SU-DHL-6 (cell line): ENCODE data around the gene MICAL3.

Experiments used
- EZH2phosphoT487 ChIP-seq: fragments of 200-600 bp; sonication (generic), shearing (Covaris generic); conservative IDR thresholded peaks from 2 replicates; pipeline ENCODE4 v1.6.1; 2018; ENCODE audit warnings: mild to moderate bottlenecking, antibody characterized with exemption, low read length, moderate library complexity, mixed read lengths
- TF ChIP-seq, protein P1 (sequence below): fragments of 200-600 bp; sonication (generic); IDR thresholded peaks from one replicate; pipeline ENCODE4 v1.5.1; 2017; ENCODE audit warnings: antibody characterized with exemption, mild to moderate bottlenecking, low read length, moderate library complexity; ENCODE audit not compliant: insufficient read depth, poor library complexity, severe bottlenecking

DNA sequence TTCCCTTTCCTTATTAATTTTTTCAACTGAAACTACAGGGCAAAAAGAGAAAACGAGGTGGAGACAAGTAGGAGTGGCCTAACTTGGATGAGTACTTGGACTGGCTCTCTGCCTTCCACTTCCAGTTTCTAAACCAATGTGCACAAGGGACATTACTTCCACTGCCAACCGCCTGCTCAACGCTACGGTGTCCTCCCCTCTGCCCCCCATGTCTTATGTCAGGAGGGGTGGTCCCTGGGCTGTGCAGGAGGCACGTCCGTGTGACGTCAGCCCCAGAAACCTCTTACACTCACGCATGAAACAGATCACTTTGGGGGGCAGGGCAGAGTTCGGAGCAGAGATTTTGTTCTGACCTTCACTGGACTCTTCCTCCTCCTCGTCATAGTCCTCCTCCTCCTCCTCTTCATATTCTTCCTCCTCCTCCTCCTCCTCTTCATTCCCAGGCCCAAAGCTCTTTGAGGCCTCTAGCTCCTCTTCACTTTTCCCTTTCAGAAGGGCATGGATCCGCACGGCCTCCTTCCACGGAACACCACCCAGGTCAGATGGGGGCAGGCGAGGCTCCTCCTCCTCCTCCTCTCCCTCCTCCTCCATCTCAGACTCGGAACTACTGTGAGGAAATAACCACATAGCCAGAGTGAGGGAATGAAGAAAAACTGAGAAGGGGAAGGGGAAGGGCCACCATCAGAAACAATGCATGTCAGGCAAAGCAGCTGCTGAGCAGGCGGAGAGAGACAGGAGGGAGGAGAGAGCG, 192.7 kb downstream of the MICAL3 start:
- TF ChIP-seq, protein P1, sequence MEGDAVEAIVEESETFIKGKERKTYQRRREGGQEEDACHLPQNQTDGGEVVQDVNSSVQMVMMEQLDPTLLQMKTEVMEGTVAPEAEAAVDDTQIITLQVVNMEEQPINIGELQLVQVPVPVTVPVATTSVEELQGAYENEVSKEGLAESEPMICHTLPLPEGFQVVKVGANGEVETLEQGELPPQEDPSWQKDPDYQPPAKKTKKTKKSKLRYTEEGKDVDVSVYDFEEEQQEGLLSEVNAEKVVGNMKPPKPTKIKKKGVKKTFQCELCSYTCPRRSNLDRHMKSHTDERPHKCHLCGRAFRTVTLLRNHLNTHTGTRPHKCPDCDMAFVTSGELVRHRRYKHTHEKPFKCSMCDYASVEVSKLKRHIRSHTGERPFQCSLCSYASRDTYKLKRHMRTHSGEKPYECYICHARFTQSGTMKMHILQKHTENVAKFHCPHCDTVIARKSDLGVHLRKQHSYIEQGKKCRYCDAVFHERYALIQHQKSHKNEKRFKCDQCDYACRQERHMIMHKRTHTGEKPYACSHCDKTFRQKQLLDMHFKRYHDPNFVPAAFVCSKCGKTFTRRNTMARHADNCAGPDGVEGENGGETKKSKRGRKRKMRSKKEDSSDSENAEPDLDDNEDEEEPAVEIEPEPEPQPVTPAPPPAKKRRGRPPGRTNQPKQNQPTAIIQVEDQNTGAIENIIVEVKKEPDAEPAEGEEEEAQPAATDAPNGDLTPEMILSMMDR, result no peak
- no peak for TF ChIP-seq EZH2phosphoT487
